T-helper 1 cell treated with Interleukin-12 subunit alpha and Interleukin-12 subunit beta and Interleukin-4 antibody, amounts not matched to agents 30 μg/mL and 1 μg/mL, for 36 hours (primary cell): ENCODE results near the gene ACSM6.
"Not testable (repeated sequence)": the region's sequence is repeated elsewhere in the genome, so short reads cannot be mapped to it uniquely, and the experiment has no call there.

Source experiments
- H3K27ac Mint-ChIP-seq: one replicate; pipeline ENCODE4 v1.8.0; 2021; ENCODE audit warnings: mild to moderate bottlenecking, mixed read lengths
- H3K27me3 Mint-ChIP-seq: one replicate; pipeline ENCODE4 v1.8.0; 2021; ENCODE audit warnings: low read depth, mixed read lengths
- H3K36me3 Mint-ChIP-seq: one replicate; pipeline ENCODE4 v1.8.0; 2021; ENCODE audit warnings: low read depth, mixed read lengths
- H3K4me1 Mint-ChIP-seq: one replicate; pipeline ENCODE4 v1.8.0; 2021; ENCODE audit warnings: low read depth, mixed read lengths
- H3K4me3 Mint-ChIP-seq: one replicate; pipeline ENCODE4 v1.8.0; 2021; ENCODE audit warnings: mild to moderate bottlenecking, moderate library complexity, mixed read lengths
- H3K9me3 Mint-ChIP-seq: one replicate; pipeline ENCODE4 v1.8.0; 2021; ENCODE audit warnings: mixed read lengths

Gene ACSM6

DNA sequence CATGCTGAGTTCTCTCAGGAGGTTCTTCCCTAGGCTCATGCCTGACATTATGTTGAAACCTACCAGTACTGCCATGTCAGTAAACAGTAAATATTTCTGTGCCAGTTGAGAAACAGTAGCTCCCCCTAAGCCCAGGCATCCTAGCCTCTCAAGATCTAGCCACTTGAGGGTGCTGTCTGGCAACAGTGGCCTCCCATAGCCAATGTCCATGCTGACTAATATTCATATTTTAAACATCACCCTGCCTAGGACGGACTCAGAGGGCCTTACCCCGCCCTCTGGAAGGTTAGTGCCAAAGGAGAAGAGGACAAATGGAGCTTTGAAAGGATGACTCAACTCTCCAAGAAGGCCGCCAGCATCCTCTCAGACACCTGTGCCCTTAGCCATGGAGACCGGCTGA, 7.7 kb downstream of the ACSM6 start:
- H3K4me1 Mint-ChIP-seq, result no peaks in the 10 kb centered on the region
- no peaks in the 10 kb centered on the region for H3K9me3 Mint-ChIP-seq
- H3K27me3 Mint-ChIP-seq, result no peaks in the 10 kb centered on the region

GRCh38 chr10:95202865-95203264, 8.8 kb downstream of the ACSM6 start:
- H3K27me3 Mint-ChIP-seq, H3K36me3 Mint-ChIP-seq, H3K9me3 Mint-ChIP-seq, H3K4me3 Mint-ChIP-seq, H3K4me1 Mint-ChIP-seq, H3K27ac Mint-ChIP-seq: not testable (repeated sequence)

More for the DNA sequence above, 7.7 kb downstream of the ACSM6 start:
- H3K36me3 Mint-ChIP-seq, result no peaks in the 10 kb centered on the region
- H3K4me3 Mint-ChIP-seq, result no peak overlapping the region
- no peak overlapping the region for H3K27ac Mint-ChIP-seq

DNA sequence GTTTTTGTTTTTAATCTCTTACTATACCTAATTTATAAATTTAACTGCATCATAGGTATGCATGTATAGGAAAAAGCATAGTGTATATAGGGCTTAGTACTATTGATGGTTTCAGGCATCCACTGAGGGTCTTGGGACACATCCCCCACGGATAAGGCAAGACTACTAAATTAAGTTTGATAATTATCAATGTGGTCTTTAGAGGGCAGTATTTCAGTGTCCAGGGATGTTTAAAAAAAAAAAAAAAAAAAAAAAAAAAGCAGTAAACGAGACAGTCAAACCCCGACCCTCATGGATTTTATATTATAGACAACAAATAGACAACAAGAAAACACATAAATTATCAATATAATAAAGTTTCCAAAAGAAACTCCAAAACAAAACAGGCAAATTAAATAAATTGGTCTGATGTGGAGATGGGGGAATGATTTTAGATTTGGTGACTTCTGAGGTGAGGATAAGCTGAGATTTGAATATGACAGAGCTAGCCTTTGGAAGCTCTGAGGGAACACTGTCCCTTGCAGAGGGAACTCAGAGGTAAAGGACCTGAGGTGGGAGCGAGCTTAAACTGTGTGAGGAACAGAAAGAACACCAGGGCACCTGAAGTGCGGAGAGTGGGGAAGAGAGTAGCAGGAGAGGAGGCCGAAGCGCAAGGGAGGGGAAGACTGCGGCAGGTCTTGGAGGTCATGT, 14.8 kb downstream of the ACSM6 start:
- Mint-ChIP-seq H3K27ac (no peak overlapping the region), H3K9me3 (no peaks in the 10 kb centered on the region), H3K4me3 (no peak overlapping the region), H3K27me3 (no peaks in the 10 kb centered on the region), H3K4me1 (no peaks in the 10 kb centered on the region), H3K36me3 (no peaks in the 10 kb centered on the region)

DNA sequence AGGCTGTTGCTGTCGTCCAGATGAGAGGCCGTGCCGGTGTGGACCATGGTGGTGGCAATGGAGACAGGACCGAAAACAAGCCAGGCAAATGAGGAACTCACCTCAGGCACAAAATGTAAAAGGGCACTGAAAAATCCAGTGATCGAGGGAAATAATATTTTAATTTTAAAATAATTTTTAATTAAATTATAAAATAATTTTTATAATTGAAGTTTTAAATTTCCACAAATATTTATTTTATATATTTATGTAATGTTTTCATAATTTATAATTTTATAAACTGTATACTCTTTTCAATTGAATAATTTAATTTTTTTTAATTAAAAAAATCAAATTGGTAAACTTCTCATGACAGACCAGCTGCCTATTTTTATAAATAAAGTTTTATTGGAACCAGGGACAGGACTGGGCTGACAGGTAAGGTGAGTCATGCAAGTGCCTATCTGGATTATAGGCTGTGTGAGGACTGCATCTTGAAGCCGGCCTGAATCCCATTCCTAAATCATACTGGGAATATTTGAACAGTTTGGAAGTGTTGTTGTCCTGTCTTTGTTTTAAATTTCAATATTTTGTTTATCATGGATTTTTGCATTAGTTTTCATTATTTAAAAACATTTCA, 15.6 kb downstream of the ACSM6 start:
- Mint-ChIP-seq H3K4me1 (no peaks in the 10 kb centered on the region), H3K27me3 (no peaks in the 10 kb centered on the region), H3K36me3 (no peaks in the 10 kb centered on the region), H3K4me3 (no peak overlapping the region), H3K27ac (no peak overlapping the region), H3K9me3 (no peaks in the 10 kb centered on the region)

DNA sequence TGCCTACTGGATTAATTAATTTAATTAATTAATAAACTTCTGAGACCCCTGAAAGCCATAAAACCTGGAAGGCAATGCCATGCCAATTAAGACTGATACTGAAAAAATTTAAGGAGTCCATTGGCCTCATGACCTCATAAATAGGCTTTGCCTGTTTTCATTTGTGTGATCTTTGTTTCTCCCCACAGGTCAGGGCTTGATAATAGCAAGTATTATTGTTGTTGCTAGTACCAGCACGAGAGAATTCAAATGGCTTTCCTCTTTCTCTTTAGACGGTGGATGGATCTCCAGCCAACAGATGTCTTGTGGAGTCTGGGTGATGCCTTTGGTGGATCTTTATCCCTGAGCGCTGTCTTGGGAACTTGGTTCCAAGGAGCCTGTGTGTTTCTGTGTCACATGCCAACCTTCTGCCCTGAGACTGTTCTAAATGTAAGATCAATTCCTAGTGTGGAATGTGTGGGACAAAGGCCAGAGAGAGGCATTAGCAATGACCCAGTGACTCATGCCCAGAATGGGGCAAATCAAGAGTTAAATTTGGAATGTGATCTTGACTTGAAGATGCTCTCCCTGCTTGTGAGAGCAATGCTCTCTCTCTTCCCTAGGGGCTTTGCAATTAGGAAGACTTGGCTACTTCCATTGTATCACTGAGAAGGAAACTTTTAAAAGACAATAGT, 17.7 kb downstream of the ACSM6 start:
- no peaks in the 10 kb centered on the region for H3K4me1 Mint-ChIP-seq
- H3K27me3 Mint-ChIP-seq, result no peaks in the 10 kb centered on the region
- H3K9me3 Mint-ChIP-seq, result no peaks in the 10 kb centered on the region
- H3K36me3 Mint-ChIP-seq, result no peaks in the 10 kb centered on the region
- no peak overlapping the region for H3K4me3 Mint-ChIP-seq
- H3K27ac Mint-ChIP-seq, result no peak overlapping the region

DNA sequence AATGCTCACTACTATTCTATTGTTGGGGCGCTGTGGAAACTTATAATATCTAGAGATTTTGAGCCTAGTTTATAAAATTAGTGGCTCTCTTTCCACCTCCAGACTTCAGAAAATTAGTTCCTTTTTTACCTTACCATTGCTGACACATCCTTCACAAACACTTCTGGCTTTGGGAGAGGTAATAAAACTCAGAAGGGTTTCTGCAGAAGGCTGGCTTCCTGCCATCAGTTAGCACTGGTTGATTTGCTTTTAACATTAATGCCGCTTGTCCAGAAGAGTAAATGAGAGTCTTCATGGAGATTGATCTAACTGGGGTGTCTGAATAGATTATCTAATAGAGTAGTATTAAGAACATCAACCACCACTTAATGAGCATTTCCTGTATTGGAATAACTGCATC, 20.3 kb downstream of the ACSM6 start:
- H3K36me3 Mint-ChIP-seq, result no peaks in the 10 kb centered on the region
- H3K9me3 Mint-ChIP-seq, result no peaks in the 10 kb centered on the region
- no peak overlapping the region for H3K27ac Mint-ChIP-seq
- H3K4me3 Mint-ChIP-seq, result no peak overlapping the region
- peaks cover 5% of the 10 kb centered on the region for H3K27me3 Mint-ChIP-seq
- no peaks in the 10 kb centered on the region for H3K4me1 Mint-ChIP-seq

DNA sequence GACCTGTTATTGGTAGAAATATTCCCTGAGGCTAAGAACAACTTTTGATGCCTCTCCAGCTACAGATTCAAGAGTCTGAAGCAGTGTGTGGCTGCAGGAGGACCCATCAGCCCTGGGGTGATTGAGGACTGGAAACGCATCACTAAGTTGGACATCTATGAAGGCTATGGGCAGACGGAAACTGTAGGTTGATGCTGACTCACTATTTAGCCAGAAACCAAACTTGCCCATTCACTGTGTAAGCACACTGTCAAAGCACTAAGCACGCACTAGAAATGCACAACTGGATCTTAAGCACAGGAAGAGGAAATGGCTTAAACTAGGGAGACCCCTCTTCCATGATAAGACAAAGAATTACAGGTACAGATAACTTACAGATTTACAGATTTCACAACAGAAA, 20.8 kb downstream of the ACSM6 start:
- no peak overlapping the region for H3K27ac Mint-ChIP-seq
- peaks cover 10% of the 10 kb centered on the region for H3K27me3 Mint-ChIP-seq
- H3K36me3 Mint-ChIP-seq, result no peaks in the 10 kb centered on the region
- H3K4me3 Mint-ChIP-seq, result no peak overlapping the region
- H3K4me1 Mint-ChIP-seq, result no peaks in the 10 kb centered on the region
- H3K9me3 Mint-ChIP-seq, result no peaks in the 10 kb centered on the region

DNA sequence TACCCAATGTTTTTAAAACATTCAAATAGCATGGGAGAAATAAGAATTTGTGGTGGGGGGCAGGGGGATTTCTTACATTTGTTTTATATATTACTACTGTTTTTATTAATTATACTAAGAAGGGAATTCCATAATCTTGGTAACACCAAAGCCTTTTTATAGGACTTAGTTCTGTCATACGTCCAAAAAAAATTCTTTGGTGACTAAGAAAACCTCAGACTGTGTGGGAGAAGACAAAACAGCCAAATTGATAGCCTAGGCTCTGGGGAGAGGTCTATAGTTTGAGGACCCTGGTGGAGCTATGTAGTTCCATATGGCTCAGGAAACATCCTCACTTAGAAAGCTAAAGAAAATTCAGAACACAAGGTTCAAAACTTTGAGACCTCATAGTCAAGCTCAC, 23.4 kb downstream of the ACSM6 start:
- Mint-ChIP-seq H3K36me3 (no peaks in the 10 kb centered on the region), H3K4me3 (no peak overlapping the region), H3K9me3 (no peaks in the 10 kb centered on the region), H3K27ac (no peak overlapping the region), H3K27me3 (peaks cover 13% of the 10 kb centered on the region), H3K4me1 (no peaks in the 10 kb centered on the region)

- H3K36me3 Mint-ChIP-seq, result no peaks in the 10 kb centered on the region
- no peaks in the 10 kb centered on the region for H3K4me1 Mint-ChIP-seq
- H3K4me3 Mint-ChIP-seq, result no peak overlapping the region
- H3K27ac Mint-ChIP-seq, result no peak overlapping the region
- H3K27me3 Mint-ChIP-seq, result peaks cover 13% of the 10 kb centered on the region
- H3K9me3 Mint-ChIP-seq, result no peaks in the 10 kb centered on the region
These were observed 26.5 kb downstream of the ACSM6 start for GRCh38 chr10:95220539-95220938.

DNA sequence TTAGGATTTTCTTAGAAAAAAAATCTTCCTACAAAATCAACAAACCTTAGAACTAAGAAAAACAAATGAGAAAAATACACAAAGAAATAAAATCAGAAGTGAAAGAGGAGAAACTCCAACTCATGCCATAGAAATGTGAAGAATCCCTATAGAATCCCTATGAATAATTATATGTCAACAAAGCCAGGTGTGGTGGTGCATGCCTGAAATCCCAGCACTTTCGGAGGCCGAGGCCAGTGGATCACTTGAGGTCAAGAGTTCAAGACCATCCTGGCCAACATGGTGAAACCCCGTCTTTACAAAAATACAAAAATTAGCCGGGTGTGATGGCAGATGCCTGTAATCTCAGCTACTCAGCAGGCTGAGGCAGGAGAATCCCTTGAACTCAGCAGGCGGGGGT, 27.1 kb downstream of the ACSM6 start:
- Mint-ChIP-seq H3K27me3 (peaks cover 13% of the 10 kb centered on the region), H3K9me3 (no peaks in the 10 kb centered on the region), H3K36me3 (no peaks in the 10 kb centered on the region), H3K4me1 (no peaks in the 10 kb centered on the region), H3K4me3 (no peak overlapping the region), H3K27ac (no peak overlapping the region)

- Mint-ChIP-seq H3K9me3 (no peaks in the 10 kb centered on the region), H3K4me3 (no peak overlapping the region), H3K27me3 (peaks cover 3% of the 10 kb centered on the region), H3K36me3 (no peaks in the 10 kb centered on the region), H3K27ac (no peak overlapping the region), H3K4me1 (no peaks in the 10 kb centered on the region)
These were observed 31.1 kb downstream of the ACSM6 start for GRCh38 chr10:95225136-95225535.

DNA sequence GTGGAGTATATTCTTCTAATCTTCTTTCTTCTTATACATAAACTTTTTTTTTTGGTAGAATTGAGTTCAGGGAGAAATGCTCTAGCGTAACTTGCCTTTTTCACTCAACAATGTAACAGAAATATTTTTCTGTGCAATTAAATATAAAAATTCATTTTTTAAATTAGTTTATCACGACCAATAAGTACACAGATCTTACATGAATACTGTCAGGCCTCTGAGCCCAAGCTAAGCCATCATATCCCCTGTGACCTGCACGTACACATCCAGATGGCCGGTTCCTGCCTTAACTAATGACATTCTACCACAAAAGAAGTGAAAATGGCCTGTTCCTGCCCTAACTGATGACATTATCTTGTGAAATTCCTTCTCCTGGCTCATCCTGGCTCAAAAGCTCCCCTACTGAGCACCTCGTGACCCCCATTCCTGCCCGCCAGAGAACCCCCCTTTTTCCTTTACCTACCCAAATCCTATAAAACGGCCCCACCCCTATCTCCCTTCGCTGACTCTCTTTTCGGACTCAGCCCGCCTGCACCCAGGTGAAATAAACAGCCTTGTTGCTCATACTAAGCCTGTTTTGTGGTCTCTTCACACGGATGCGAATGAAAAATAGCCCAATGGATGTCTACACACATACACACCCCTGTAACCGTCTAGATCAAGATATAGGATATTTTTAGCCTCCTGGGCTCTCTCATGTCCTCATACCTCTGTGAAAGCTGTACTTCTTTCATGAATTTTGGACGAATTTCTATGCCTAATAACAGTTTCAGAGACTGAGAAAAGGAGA, 35.1 kb downstream of the ACSM6 start:
- H3K4me3 Mint-ChIP-seq, H3K27ac Mint-ChIP-seq, H3K36me3 Mint-ChIP-seq, H3K27me3 Mint-ChIP-seq, H3K9me3 Mint-ChIP-seq: not testable (repeated sequence)
- peaks cover 11% of the 10 kb centered on the region for H3K4me1 Mint-ChIP-seq

DNA sequence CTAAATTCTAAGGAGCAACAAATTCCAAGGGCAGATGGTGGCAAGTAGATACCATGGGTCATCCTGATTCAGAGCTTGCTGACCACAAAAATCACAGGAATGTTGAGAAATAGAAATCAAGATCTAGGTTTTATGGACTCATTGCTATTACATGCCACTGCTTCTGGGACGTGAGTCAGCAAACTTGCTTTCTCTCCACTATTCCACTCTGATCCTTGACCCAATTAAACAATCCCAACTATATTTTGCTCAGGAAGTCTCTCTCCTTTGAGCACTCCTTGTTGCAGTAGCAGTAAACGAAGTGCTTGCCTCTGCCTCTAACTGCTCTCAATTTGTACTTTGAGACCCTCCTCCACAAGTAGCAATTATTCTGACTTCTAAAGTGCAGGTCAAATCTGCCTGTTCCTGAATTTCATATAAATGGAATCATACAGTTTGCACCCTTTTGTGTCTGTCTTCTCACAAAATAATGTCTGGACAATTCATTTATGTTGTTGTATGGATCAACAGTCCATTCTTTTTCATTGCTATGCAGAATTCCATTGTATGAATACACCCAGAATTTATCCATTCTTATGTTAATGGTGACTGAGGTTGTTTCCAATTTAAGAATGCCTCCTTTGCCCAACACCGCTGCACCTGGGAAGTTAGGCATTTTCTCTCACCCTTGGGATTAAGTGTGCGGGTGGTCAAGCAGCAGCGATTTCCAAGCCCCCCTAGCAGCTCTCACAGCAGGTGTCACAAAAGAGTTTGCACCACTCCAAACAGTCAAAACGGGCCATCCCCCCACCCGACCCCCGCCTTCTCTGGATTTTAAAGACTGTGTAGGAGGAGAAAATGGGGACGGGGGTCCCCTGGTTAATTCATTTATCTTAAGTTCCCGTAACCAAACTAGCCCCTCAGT, 35.9 kb downstream of the ACSM6 start:
- peak overlapping the region; percentile 59 for H3K27ac Mint-ChIP-seq
- no peaks in the 10 kb centered on the region for H3K9me3 Mint-ChIP-seq
- no peaks in the 10 kb centered on the region for H3K27me3 Mint-ChIP-seq
- peaks cover 8% of the 10 kb centered on the region for H3K36me3 Mint-ChIP-seq
- peak overlapping the region; percentile 82 for H3K4me3 Mint-ChIP-seq
- H3K4me1 Mint-ChIP-seq, result peaks cover 11% of the 10 kb centered on the region
